ENCODE results near the gene MKNK2.
"Not testable (repeated sequence)": the region's sequence is repeated elsewhere in the genome, so short reads cannot be mapped to it uniquely, and the experiment has no call there.

Gene MKNK2

DNA sequence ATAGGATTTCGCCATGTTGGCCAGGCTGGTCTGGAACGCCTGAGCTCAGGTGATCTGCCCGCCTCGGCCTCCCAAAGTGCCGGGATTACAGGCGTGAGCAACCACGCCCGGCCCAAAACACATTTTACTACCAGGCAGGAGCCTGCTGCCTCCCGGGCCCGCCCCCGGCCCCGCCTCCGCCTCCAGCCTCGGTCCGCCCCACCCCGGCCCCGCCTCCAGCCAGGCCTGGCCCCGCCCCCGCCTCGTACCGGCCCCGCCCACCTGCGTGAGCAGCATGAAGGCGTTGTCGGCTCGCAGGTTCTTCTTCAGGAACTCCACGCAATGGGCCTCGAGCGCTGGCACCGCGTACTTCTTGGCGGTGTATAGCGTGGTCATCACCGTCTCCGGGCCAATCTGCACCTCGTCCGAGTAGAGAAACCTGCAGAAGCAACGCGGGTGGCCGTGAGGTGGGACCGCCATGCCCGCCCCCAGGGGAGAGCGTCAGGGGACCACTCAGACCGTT, 58.2 kb downstream of the MKNK2 start:
- DNase-seq (ENCODE audit: low read depth), result no peak

GRCh38 chr19:1991018-1991913, 59.8 kb downstream of the MKNK2 start:
- no peak for DNase-seq (ENCODE audit: low read depth)

DNA sequence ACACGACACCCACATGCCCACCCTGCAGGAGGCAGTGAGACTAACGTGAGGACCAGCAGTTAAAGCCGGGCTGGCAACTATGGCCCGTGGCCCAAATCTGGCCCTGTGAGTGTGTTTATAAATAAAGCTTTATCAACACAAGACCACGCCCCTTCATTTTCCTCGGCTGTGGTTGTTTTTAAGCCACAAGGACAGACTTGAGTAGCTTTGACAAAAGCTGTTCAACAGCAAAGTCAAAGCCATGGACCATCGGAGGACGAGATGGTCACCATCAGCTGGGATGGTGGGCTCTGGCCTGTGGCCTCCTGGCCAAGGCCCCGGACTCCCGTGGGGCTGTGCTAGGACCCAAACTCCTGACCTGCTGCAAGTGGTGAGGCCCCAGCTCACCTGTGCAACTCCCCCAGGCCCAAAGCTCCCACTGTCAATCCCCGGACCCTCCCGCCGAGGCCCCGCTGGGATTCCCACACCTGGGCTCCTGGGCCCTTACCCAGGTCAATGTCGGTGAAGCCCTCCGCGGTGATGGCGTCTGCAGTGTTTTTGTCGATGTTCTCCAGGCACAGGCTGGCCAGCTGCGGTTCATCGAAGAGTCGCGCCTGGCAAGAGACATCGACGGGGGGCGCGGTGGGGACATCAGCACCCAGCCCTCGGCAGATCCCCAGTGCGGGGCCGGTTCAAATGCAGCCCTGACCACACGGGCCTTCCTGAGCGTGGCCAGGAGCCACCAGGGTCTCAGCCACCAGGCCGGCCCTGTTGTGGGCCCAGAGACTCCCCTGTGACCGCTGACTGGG, 60.6 kb downstream of the MKNK2 start:
- no peak for DNase-seq (ENCODE audit: low read depth)

DNA sequence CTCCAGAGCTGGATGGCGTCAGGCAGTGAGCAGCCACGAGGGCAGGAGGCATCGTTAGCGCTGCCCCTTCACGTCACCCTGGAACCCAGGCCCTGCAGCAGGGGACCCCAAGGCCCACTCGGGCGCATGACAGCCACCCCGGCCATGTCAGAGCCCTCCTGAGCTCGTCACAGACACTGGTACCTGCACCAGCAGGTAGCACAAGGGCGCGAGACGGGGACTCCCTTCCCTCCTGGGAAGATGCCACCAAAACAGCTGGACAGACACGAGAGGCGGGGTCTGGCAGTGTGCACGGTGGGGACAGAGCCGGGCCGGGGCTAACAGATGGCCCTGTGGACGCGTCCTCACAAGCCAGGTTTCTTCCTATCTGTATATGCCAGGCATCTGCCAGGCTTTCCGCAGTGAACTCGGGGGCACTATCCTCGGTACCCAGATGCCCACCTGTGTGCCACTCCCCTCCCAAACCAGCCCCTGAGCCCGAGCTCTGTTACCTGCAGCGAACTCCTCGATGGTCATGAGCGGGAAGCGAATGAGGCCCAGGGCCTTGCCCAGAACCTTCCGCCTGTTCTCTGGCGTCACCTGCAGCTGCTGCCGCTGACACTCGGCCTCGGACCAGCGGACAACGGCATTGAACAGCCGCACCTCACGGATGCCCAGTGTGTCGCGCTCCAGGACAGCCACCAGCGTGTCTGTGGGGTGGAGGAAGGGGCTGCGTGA, 61.4 kb downstream of the MKNK2 start:
- DNase-seq (ENCODE audit: low read depth), result no peak

DNA sequence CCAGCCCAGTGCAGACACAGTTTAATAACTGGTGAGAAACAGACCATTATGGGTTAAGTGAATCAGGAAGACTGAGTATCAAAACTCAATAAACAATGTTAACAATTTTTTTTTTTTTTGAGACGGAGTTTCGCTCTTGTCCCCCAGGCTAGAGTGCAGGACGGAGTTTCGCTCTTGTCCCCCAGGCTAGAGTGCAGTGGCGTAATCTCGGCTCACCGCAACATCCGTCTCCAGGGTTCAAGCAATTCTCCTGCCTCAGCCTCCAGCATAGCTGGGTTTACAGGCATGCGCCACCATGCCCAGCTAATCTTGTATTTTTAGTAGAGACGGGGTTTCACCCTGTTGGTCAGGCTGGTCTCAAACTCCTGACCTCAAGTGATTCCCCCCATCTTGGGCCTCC, 62.6 kb downstream of the MKNK2 start:
- not testable (repeated sequence) for DNase-seq (ENCODE audit: low read depth)
